COLO668 (cell line): ENCODE data around the gene RND1.
"Not testable (repeated sequence)": the region's sequence is repeated elsewhere in the genome, so short reads cannot be mapped to it uniquely, and the experiment has no call there.

ENCODE experiments used
- DNase-seq: peaks from one replicate; lab custom pipeline; 2025; ENCODE audit not compliant: unreplicated experiment; lab: John Stamatoyannopoulos, UW

RND1 gene

GRCh38 chr12:48865281-48866051 lies at the start of gene RND1:
RND1 (minus strand) TSS chr12:48865870; CDS start chr12:48865767, 103 bp downstream.
- DNase-seq, result peak; percentile 82

GRCh38 chr12:48910196-48910595 lies 44.5 kb upstream of the RND1 start:
- no peak for DNase-seq

- DNase-seq, result not testable (repeated sequence)
Measured at GRCh38 chr12:48909698-48910097, 44.0 kb upstream of the RND1 start.

GRCh38 chr12:48907245-48907644 lies 41.6 kb upstream of the RND1 start:
- no peak for DNase-seq

GRCh38 chr12:48903982-48904411 lies 38.3 kb upstream of the RND1 start:
- DNase-seq, result peak; percentile 47

- no peak for DNase-seq
Measured at GRCh38 chr12:48903363-48903981, 37.8 kb upstream of the RND1 start.

- DNase-seq, result no peak
Measured at GRCh38 chr12:48901278-48901677, 35.6 kb upstream of the RND1 start.

- DNase-seq, result no peak
Measured at GRCh38 chr12:48899651-48900050, 34.0 kb upstream of the RND1 start.

GRCh38 chr12:48894271-48894670 lies 28.6 kb upstream of the RND1 start:
- DNase-seq, result no peak

GRCh38 chr12:48890657-48891418 lies 25.2 kb upstream of the RND1 start:
- DNase-seq, result peak; percentile 64

GRCh38 chr12:48889679-48890078 lies 24.0 kb upstream of the RND1 start:
- DNase-seq, result no peak

- no peak for DNase-seq
Measured at GRCh38 chr12:48883305-48884161, 17.9 kb upstream of the RND1 start.

GRCh38 chr12:48882972-48883304 lies 17.3 kb upstream of the RND1 start:
- no peak for DNase-seq

GRCh38 chr12:48882315-48882687 lies 16.6 kb upstream of the RND1 start:
- no peak for DNase-seq

GRCh38 chr12:48881686-48882314 lies 16.1 kb upstream of the RND1 start:
- no peak for DNase-seq

GRCh38 chr12:48880647-48881046 lies 15.0 kb upstream of the RND1 start:
- no peak for DNase-seq

GRCh38 chr12:48878548-48878947 lies 12.9 kb upstream of the RND1 start:
- no peak for DNase-seq

GRCh38 chr12:48875944-48876515 lies 10.4 kb upstream of the RND1 start:
- no peak for DNase-seq

- DNase-seq, result not testable (repeated sequence)
Measured at GRCh38 chr12:48873534-48873933, 7.9 kb upstream of the RND1 start.

- no peak for DNase-seq
Measured at GRCh38 chr12:48873096-48873495, 7.4 kb upstream of the RND1 start.
